ENCODE data around the gene DCST2. TPM values are rescaled to one million over a fixed set of nuclear protein-coding genes. Genes with fewer than 3 reads are reported as not detected.

DCST2 gene
- total and polyA plus RNA-seq, 2 donors (not counting 3 experiments of a cell fraction or from before 2014, with no cell fraction given) = 0.29 to 0.51 TPM

DNA sequence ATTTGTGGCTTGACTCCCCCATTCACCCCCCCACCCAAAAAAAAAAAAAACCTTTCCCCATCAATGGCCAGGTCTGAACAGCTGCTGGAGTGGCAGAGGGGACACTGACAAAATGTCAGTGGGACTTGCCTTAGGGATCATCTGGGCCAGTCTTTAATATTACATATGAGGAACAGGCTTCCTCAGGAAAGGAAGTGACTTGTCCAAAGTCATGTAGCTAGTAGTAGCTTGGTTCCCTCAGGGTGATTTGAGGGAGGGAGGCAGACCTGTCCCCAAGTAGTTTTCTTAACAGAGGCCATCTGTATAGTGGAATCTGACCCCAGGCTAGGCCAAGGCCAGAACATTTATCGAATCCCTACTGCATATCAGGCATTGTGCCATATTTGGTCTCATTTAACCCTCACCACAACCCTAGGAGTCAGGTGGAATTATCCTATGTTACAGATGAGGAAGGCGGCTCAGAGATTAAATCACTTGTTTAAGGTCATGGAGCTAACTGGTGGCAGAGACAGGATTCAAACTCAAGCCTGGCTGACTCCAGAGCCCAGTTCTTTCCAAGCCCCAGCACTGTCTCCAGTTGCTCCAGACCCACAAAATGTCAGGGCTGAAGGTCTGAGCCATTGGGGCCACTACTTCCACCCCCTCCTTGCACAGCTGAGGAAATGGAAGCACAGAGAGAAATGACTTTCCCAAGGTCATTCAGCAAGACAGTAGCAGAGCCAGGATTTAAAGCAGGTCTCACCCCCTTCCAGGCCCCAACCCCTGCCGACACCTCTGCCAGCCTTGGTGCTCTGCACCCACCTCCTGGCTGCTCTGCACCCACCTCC, 20.6 kb downstream of the DCST2 start:
- no TSS peak for BruUV-seq (replicated peaks)

More for the DNA sequence above, 20.6 kb downstream of the DCST2 start:
- H3K79me2 ChIP-seq (ENCODE audit: control insufficient read depth, insufficient read depth, low read length) = no peaks in the 10 kb centered on the region
- H4K20me1 ChIP-seq (replicated peaks; ENCODE audit: control insufficient read depth, extremely low read depth, insufficient read depth, low read length) = no peaks in the 10 kb centered on the region
- dilution Hi-C loops (cut with MboI; ENCODE audit: extremely low pct_ligation_motif_present, low sequenced_read_pairs) = no loop called here
- H3K27ac ChIP-seq (ENCODE audit: insufficient read depth, low read depth, low read length) = no peak overlapping the region
- peaks cover 0 to 19% of the 10 kb centered on the region in 2 experiments for H3K36me3 ChIP-seq (ENCODE audit: control insufficient read depth in 2 of 2, extremely low read depth in 1 of 2, insufficient read depth in 2 of 2, low read length in 2 of 2)
- intact Hi-C loops (cut with micrococcal nuclease) = no loop called here
- no peaks in the 10 kb centered on the region for H3K27me3 ChIP-seq (ENCODE audit: control insufficient read depth in 2 of 2, insufficient read depth in 2 of 2, low read length in 2 of 2)
- CTCF ChIA-PET = interaction anchor here (0.9 to 6.4 kb wide), 4 partner anchors 11 to 51 kb away, joined by 3 to 87 read pairs (median 3); partner anchors contain the start of genes ADAM15, PYGO2 and ZBTB7B
- H3K9ac ChIP-seq (replicated peaks; ENCODE audit: extremely low read depth, insufficient read depth, low read length) = no peak overlapping the region
- DNase-seq (ENCODE audit: low read depth, low spot score) (no peak), FAIRE-seq (peak; percentile 53)
- H3K4me3 ChIP-seq (replicated peaks in 1 of 3; ENCODE audit: insufficient read depth in 1 of 3, low read depth in 1 of 3, low read length in 3 of 3) = no peak overlapping the region
- POLR2A ChIA-PET = interaction anchor here (0.7 kb wide), 1 partner anchor 127 kb away, joined by 5 read pairs; the partner anchor contains the start of gene DPM3
- no peaks in the 10 kb centered on the region for H3K9me3 ChIP-seq (replicated peaks; ENCODE audit: control insufficient read depth, insufficient read depth, low read length)
- H3K4me1 ChIP-seq (ENCODE audit: control insufficient read depth, extremely low read depth, insufficient read depth, low read length) = peaks cover 8% of the 10 kb centered on the region
- TF ChIP-seq GATA2 (IDR thresholded peaks at IDR 0.05; ENCODE audit: insufficient read depth, insufficient read length, low read depth, low read length) (no peak), EZH2 (IDR thresholded peaks at IDR 0.05; ENCODE audit: borderline replicate concordance, low read depth, low read length, severe bottlenecking) (no peak), JUN (IDR thresholded peaks at IDR 0.05; ENCODE audit: borderline replicate concordance, insufficient read depth, insufficient read length, low read depth) (no peak), MYC (IDR thresholded peaks at IDR 0.05; ENCODE audit: low read depth, low read length) (no peak), FOS (IDR thresholded peaks at IDR 0.05; ENCODE audit: borderline replicate concordance, insufficient read depth, low read length) (no peak), POLR2A (IDR thresholded peaks at IDR 0.05; ENCODE audit: low read depth, low read length) (no peak), POLR2AphosphoS5 (IDR thresholded peaks at IDR 0.05; ENCODE audit: insufficient read depth, low read depth, low read length) (no peak)
- TF ChIP-seq, protein P1, sequence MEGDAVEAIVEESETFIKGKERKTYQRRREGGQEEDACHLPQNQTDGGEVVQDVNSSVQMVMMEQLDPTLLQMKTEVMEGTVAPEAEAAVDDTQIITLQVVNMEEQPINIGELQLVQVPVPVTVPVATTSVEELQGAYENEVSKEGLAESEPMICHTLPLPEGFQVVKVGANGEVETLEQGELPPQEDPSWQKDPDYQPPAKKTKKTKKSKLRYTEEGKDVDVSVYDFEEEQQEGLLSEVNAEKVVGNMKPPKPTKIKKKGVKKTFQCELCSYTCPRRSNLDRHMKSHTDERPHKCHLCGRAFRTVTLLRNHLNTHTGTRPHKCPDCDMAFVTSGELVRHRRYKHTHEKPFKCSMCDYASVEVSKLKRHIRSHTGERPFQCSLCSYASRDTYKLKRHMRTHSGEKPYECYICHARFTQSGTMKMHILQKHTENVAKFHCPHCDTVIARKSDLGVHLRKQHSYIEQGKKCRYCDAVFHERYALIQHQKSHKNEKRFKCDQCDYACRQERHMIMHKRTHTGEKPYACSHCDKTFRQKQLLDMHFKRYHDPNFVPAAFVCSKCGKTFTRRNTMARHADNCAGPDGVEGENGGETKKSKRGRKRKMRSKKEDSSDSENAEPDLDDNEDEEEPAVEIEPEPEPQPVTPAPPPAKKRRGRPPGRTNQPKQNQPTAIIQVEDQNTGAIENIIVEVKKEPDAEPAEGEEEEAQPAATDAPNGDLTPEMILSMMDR (IDR thresholded peaks at IDR 0.05; ENCODE audit: extremely low read depth in 1 of 2, insufficient read depth in 1 of 2, low read depth in 1 of 2, low read length in 2 of 2) = no peak
- TF ChIP-seq, protein P2, sequence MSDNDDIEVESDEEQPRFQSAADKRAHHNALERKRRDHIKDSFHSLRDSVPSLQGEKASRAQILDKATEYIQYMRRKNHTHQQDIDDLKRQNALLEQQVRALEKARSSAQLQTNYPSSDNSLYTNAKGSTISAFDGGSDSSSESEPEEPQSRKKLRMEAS (IDR thresholded peaks at IDR 0.05; ENCODE audit: insufficient read depth, insufficient read length) = no peak
- no peaks in the 10 kb centered on the region for H3K9me1 ChIP-seq (replicated peaks; ENCODE audit: control insufficient read depth, extremely low read depth, insufficient read depth, low read length)
- no peak overlapping the region for H2AFZ ChIP-seq (ENCODE audit: low read depth, low read length)
- no peak overlapping the region for H3K4me2 ChIP-seq (ENCODE audit: insufficient read depth, low read length)

All from endothelial cell of umbilical vein (primary cell).